ENCODE data around the gene WDR7.

Gene WDR7

DNA sequence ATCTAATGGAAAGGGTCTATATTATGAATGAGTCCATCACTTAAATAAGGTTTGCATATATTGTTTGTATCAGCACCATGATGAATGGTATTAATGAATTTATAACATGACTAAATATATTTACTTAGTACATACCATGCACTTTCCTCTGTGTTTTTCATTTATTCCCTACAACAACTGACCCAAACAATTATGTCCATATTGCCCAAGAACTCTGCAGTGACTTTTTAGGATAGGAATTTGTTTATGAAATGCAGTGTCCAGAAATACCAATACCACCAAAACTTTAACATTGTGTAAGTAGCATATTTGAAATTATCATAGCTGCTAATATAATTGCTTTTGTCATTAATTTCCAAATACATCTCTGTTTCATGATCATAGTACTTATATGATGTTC is 119.7 kb downstream of the WDR7 start:
- no peaks in the 10 kb centered on the region for H3K9me3 ChIP-seq (ENCODE audit: control insufficient read depth in 5 of 5, low read length in 5 of 5)
- no peaks in the 10 kb centered on the region for H3K27me3 ChIP-seq (ENCODE audit: control insufficient read depth in 5 of 5, insufficient read depth in 4 of 5, low read length in 5 of 5)
- H3K9ac ChIP-seq (ENCODE audit: low read length in 5 of 5), result no peak overlapping the region
- H3K27ac ChIP-seq (ENCODE audit: low read depth, low read length), result no peak overlapping the region
- H3K36me3 ChIP-seq (ENCODE audit: control insufficient read depth in 5 of 5, insufficient read depth in 5 of 5, low read length in 5 of 5), result peaks cover 0 to 13% (median 4%) of the 10 kb centered on the region in 5 donors
- H3K4me1 ChIP-seq (ENCODE audit: control insufficient read depth in 5 of 5, insufficient read depth in 5 of 5, low read length in 5 of 5), result no peaks in the 10 kb centered on the region
- no peak overlapping the region for H3K4me3 ChIP-seq (ENCODE audit: low read depth in 1 of 5, low read length in 5 of 5)

DNA sequence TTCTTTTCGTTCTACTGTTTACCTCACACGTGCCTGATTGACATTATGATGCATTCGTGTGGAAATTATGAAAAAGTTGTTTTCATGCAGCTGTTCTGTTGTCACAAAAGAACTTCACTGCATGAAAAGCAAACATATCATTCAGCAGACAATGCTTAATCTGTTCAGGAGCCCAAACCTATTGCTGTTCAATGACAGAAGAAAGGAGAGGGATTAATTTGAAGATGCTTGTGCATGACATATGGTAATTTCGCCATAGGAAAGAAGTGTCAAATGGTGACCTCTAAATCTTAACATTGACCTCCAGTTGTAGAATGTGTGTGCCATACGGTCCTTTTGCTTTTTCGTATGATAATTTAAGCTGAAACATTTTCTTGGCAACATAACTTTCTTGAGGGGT is 124.5 kb downstream of the WDR7 start:
- Histone ChIP-seq H3K4me3 (ENCODE audit: low read depth in 1 of 5, low read length in 5 of 5) (no peak overlapping the region), H3K27ac (ENCODE audit: low read depth, low read length) (no peak overlapping the region), H3K9ac (ENCODE audit: low read length in 5 of 5) (no peak overlapping the region), H3K4me1 (ENCODE audit: control insufficient read depth in 5 of 5, insufficient read depth in 5 of 5, low read length in 5 of 5) (no peaks in the 10 kb centered on the region), H3K9me3 (ENCODE audit: control insufficient read depth in 5 of 5, low read length in 5 of 5) (no peaks in the 10 kb centered on the region), H3K27me3 (ENCODE audit: control insufficient read depth in 5 of 5, insufficient read depth in 4 of 5, low read length in 5 of 5) (no peaks in the 10 kb centered on the region), H3K36me3 (ENCODE audit: control insufficient read depth in 5 of 5, insufficient read depth in 5 of 5, low read length in 5 of 5) (peaks cover 0 to 12% (median 2%) of the 10 kb centered on the region in 5 donors)

DNA sequence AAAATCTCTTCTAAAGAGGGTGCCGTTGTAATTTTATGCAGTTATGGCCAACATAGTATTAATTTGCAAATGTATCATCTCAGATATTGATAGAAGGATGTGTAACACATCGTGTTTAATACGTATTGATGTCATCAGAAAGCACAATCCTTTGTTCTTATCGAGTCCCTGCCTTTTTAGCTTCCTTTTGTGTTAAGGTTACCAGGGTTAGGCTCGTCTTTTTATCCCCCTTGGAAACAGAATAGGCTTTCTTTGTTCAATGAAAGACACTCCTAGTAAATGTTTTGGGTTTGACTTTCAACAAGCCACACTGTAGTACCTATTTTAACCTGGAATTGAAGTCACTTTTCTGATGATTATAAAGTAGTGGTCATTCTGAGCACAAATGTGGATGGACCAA is 136.2 kb downstream of the WDR7 start:
- H3K36me3 ChIP-seq (ENCODE audit: control insufficient read depth in 5 of 5, insufficient read depth in 5 of 5, low read length in 5 of 5), result peaks cover 2 to 20% (median 9%) of the 10 kb centered on the region in 5 donors
- H3K27me3 ChIP-seq (ENCODE audit: control insufficient read depth in 5 of 5, insufficient read depth in 4 of 5, low read length in 5 of 5), result no peaks in the 10 kb centered on the region
- H3K4me3 ChIP-seq (ENCODE audit: low read depth in 1 of 5, low read length in 5 of 5), result no peak overlapping the region

DNA sequence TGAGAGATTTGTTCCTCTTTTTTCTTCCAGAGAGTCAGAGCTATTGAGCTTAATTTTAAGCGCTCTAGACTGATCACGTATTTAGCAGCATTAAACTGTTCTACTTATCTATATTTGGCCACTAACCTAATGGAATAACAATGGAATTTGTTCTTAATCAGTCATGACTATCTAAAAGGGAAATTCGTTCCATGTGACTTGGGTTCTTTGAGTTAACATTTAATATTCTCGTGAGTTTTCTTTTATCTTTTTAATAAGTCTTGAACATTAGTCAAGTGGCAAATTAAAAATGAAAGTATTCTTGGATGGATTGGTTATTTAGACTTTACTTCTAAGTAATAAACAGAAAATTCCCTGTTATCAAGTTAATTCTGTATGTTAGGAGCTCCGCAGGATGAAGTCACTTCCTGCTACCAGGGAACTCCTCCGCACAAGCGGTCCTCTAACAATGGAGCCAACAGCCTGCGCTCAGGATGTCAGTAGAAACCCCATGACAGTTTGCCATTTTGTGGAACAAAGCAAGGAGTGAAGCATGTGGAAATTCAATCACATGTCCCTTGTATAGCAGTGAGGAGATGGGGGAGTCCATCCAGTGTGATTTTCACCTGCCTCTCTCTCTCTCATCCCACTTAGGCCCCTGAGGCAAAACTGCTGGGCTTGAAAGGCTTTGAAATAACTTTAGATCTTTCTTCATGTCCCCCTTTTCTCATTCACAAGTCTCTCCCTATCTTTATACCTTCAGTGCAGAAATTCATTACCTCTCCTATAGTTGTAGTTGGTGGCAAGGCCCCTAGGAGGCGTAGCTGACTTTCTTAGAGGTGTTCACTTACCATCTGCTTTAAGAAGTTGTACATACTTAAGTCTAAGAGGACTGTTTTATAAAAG is 138.1 kb downstream of the WDR7 start:
- peak overlapping the region; percentile 59 for H3K27ac ChIP-seq (ENCODE audit: low read depth, low read length)
- H3K9ac ChIP-seq (ENCODE audit: low read length in 5 of 5), result no peak overlapping the region
- no peaks in the 10 kb centered on the region for H3K9me3 ChIP-seq (ENCODE audit: control insufficient read depth in 5 of 5, low read length in 5 of 5)
- peaks cover 2 to 19% (median 9%) of the 10 kb centered on the region in 5 donors for H3K36me3 ChIP-seq (ENCODE audit: control insufficient read depth in 5 of 5, insufficient read depth in 5 of 5, low read length in 5 of 5)
- H3K4me3 ChIP-seq (ENCODE audit: low read depth in 1 of 5, low read length in 5 of 5), result peak overlapping the region in 2 of 5 donors; percentile 20 to 34
- peaks cover 0 to 2% (median 0%) of the 10 kb centered on the region in 5 donors for H3K4me1 ChIP-seq (ENCODE audit: control insufficient read depth in 5 of 5, insufficient read depth in 5 of 5, low read length in 5 of 5)
- no peaks in the 10 kb centered on the region for H3K27me3 ChIP-seq (ENCODE audit: control insufficient read depth in 5 of 5, insufficient read depth in 4 of 5, low read length in 5 of 5)

More for the DNA sequence above, 136.2 kb downstream of the WDR7 start:
- H3K27ac ChIP-seq (ENCODE audit: low read depth, low read length), result no peak overlapping the region
- H3K4me1 ChIP-seq (ENCODE audit: control insufficient read depth in 5 of 5, insufficient read depth in 5 of 5, low read length in 5 of 5), result peaks cover 0 to 2% (median 0%) of the 10 kb centered on the region in 5 donors
- H3K9ac ChIP-seq (ENCODE audit: low read length in 5 of 5), result no peak overlapping the region
- no peaks in the 10 kb centered on the region for H3K9me3 ChIP-seq (ENCODE audit: control insufficient read depth in 5 of 5, low read length in 5 of 5)

DNA sequence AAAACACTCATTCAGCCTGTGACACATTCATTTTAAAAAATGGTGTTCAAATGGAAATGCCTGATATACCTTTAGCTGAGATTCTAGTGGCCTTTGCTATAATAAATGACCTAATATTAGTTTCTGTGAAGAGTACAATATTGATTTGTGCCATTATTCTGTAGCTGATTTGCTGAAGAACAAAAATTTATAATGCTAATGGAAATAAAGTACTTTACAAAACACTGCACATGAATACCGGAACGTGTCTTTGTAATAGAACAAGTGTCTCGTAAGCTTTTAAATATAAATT is 138.7 kb downstream of the WDR7 start:
- Histone ChIP-seq H3K27me3 (ENCODE audit: control insufficient read depth in 5 of 5, insufficient read depth in 4 of 5, low read length in 5 of 5) (no peaks in the 10 kb centered on the region), H3K4me1 (ENCODE audit: control insufficient read depth in 5 of 5, insufficient read depth in 5 of 5, low read length in 5 of 5) (peaks cover 0 to 2% (median 0%) of the 10 kb centered on the region in 5 donors), H3K27ac (ENCODE audit: low read depth, low read length) (peak overlapping the region; percentile 59), H3K4me3 (ENCODE audit: low read depth in 1 of 5, low read length in 5 of 5) (no peak overlapping the region), H3K36me3 (ENCODE audit: control insufficient read depth in 5 of 5, insufficient read depth in 5 of 5, low read length in 5 of 5) (peaks cover 2 to 18% (median 6%) of the 10 kb centered on the region in 5 donors), H3K9me3 (ENCODE audit: control insufficient read depth in 5 of 5, low read length in 5 of 5) (no peaks in the 10 kb centered on the region), H3K9ac (ENCODE audit: low read length in 5 of 5) (no peak overlapping the region)

DNA sequence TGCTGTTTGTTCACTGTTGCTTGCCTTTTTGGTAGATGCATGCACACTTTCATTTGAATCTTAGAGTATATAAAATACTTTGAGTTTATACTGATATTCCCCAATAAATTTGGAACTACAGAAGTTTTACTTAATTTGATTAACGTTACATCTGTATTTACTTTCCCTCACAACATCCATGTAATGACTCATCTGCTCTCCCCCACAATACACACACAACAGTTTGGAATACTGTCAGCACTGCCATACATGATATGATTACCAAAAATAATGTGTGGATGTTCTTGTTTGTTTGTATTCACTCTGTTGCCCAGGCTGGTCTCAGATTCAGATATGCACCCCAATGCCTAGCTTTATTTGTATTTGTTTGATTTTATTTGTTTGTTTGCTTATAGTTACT is 144.2 kb downstream of the WDR7 start:
- no peak overlapping the region for H3K27ac ChIP-seq (ENCODE audit: low read depth, low read length)
- peaks cover 0 to 4% (median 0%) of the 10 kb centered on the region in 5 donors for H3K4me1 ChIP-seq (ENCODE audit: control insufficient read depth in 5 of 5, insufficient read depth in 5 of 5, low read length in 5 of 5)
- H3K9ac ChIP-seq (ENCODE audit: low read length in 5 of 5), result no peak overlapping the region
- H3K9me3 ChIP-seq (ENCODE audit: control insufficient read depth in 5 of 5, low read length in 5 of 5), result no peaks in the 10 kb centered on the region
- H3K27me3 ChIP-seq (ENCODE audit: control insufficient read depth in 5 of 5, insufficient read depth in 4 of 5, low read length in 5 of 5), result no peaks in the 10 kb centered on the region
- H3K36me3 ChIP-seq (ENCODE audit: control insufficient read depth in 5 of 5, insufficient read depth in 5 of 5, low read length in 5 of 5), result peaks cover 0 to 7% (median 0%) of the 10 kb centered on the region in 5 donors
- H3K4me3 ChIP-seq (ENCODE audit: low read depth in 1 of 5, low read length in 5 of 5), result no peak overlapping the region

DNA sequence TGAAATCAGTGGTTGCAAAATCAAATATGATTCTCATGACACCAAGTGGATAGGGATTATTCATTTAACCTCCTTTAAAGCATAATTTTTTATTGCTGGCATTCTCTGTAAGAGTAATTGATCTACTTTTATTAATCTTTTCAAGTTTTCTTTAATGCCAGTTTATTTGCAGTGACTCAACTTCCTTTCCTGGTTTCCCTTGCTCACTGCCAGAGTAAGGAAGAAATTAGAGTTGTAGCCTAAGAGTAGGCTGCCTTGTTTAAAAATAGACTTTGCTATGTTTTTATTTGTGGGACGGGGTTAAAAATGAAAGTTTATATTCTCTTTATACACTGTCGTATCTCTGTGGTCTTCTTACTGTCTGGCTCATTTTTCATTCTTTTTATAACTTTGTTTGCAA is 148.6 kb downstream of the WDR7 start:
- no peak overlapping the region for H3K9ac ChIP-seq (ENCODE audit: low read length in 5 of 5)
- H3K27me3 ChIP-seq (ENCODE audit: control insufficient read depth in 5 of 5, insufficient read depth in 4 of 5, low read length in 5 of 5), result no peaks in the 10 kb centered on the region
- H3K27ac ChIP-seq (ENCODE audit: low read depth, low read length), result no peak overlapping the region
- H3K4me1 ChIP-seq (ENCODE audit: control insufficient read depth in 5 of 5, insufficient read depth in 5 of 5, low read length in 5 of 5), result peaks cover 0 to 4% (median 0%) of the 10 kb centered on the region in 5 donors
- H3K9me3 ChIP-seq (ENCODE audit: control insufficient read depth in 5 of 5, low read length in 5 of 5), result no peaks in the 10 kb centered on the region
- no peak overlapping the region for H3K4me3 ChIP-seq (ENCODE audit: low read depth in 1 of 5, low read length in 5 of 5)
- peaks cover 0 to 10% (median 0%) of the 10 kb centered on the region in 5 donors for H3K36me3 ChIP-seq (ENCODE audit: control insufficient read depth in 5 of 5, insufficient read depth in 5 of 5, low read length in 5 of 5)

DNA sequence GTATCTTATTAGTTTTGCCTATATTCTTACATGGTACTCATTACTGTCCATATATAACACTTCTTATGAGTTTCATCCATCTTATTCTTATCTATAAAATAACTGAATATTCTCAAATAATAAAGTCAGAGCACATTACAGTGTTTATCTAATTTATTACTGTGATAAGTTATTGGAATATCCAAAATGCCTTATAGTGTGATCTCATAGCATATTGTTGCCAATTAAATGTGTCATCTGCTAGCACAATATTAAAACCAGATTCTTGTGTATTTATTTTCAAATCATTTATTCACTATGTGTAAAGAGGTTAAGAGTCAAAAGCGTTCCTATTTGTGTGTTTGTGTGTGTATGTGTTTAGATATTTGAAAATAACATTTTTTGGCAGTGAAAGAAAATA is 151.9 kb downstream of the WDR7 start:
- Histone ChIP-seq H3K4me1 (ENCODE audit: control insufficient read depth in 5 of 5, insufficient read depth in 5 of 5, low read length in 5 of 5) (peaks cover 0 to 4% (median 0%) of the 10 kb centered on the region in 5 donors), H3K36me3 (ENCODE audit: control insufficient read depth in 5 of 5, insufficient read depth in 5 of 5, low read length in 5 of 5) (peaks cover 0 to 16% (median 0%) of the 10 kb centered on the region in 5 donors), H3K4me3 (ENCODE audit: low read depth in 1 of 5, low read length in 5 of 5) (no peak overlapping the region), H3K9ac (ENCODE audit: low read length in 5 of 5) (no peak overlapping the region), H3K27ac (ENCODE audit: low read depth, low read length) (no peak overlapping the region), H3K27me3 (ENCODE audit: control insufficient read depth in 5 of 5, insufficient read depth in 4 of 5, low read length in 5 of 5) (no peaks in the 10 kb centered on the region), H3K9me3 (ENCODE audit: control insufficient read depth in 5 of 5, low read length in 5 of 5) (no peaks in the 10 kb centered on the region)

DNA sequence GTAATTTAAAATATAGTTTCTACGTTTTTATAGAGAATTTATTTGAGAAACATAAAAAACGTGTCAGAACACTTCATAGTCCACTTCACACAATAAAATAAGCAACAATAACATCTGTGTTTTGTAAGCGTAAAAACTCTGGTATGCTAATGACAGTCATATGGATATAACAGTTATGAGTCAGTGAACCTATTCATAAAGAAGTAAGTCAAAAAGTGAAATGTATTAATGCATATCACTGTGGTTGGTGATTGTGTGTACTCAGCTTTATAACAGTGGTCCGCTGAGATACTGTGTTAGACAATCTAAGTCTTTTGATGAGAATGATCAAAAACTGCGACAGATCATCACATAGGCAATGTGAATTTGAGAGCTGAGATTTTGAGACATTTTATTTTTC is 153.2 kb downstream of the WDR7 start:
- no peak overlapping the region for H3K9ac ChIP-seq (ENCODE audit: low read length in 5 of 5)
- H3K27ac ChIP-seq (ENCODE audit: low read depth, low read length), result no peak overlapping the region
- peaks cover 0 to 4% (median 0%) of the 10 kb centered on the region in 5 donors for H3K4me1 ChIP-seq (ENCODE audit: control insufficient read depth in 5 of 5, insufficient read depth in 5 of 5, low read length in 5 of 5)
- no peak overlapping the region for H3K4me3 ChIP-seq (ENCODE audit: low read depth in 1 of 5, low read length in 5 of 5)
- H3K27me3 ChIP-seq (ENCODE audit: control insufficient read depth in 5 of 5, insufficient read depth in 4 of 5, low read length in 5 of 5), result no peaks in the 10 kb centered on the region
- H3K9me3 ChIP-seq (ENCODE audit: control insufficient read depth in 5 of 5, low read length in 5 of 5), result no peaks in the 10 kb centered on the region
- peaks cover 0 to 16% (median 0%) of the 10 kb centered on the region in 5 donors for H3K36me3 ChIP-seq (ENCODE audit: control insufficient read depth in 5 of 5, insufficient read depth in 5 of 5, low read length in 5 of 5)

DNA sequence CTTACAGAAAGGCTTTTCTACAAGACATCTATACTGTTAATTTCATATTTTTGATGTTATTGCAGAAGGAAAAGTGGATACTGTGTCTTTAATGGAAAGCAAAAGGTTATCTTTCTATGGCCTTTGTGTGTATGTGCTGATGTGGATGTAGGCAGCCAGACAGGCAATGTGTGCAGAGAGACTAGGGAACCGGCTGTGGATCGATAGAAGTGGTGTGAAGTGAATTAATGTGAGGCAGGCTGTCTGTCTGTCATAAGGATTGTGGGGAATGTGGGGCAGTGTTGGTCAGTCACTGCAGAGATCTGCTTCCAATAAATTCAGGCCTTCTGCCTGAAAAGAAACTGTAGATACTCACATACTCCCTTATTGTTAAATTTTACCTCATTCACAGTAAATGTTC is 156.7 kb downstream of the WDR7 start:
- H3K27ac ChIP-seq (ENCODE audit: low read depth, low read length), result no peak overlapping the region
- H3K36me3 ChIP-seq (ENCODE audit: control insufficient read depth in 5 of 5, insufficient read depth in 5 of 5, low read length in 5 of 5), result peaks cover 0 to 16% (median 0%) of the 10 kb centered on the region in 5 donors
- no peaks in the 10 kb centered on the region for H3K9me3 ChIP-seq (ENCODE audit: control insufficient read depth in 5 of 5, low read length in 5 of 5)
- H3K9ac ChIP-seq (ENCODE audit: low read length in 5 of 5), result no peak overlapping the region
- no peak overlapping the region for H3K4me3 ChIP-seq (ENCODE audit: low read depth in 1 of 5, low read length in 5 of 5)
- H3K27me3 ChIP-seq (ENCODE audit: control insufficient read depth in 5 of 5, insufficient read depth in 4 of 5, low read length in 5 of 5), result no peaks in the 10 kb centered on the region
- no peaks in the 10 kb centered on the region for H3K4me1 ChIP-seq (ENCODE audit: control insufficient read depth in 5 of 5, insufficient read depth in 5 of 5, low read length in 5 of 5)
